Transverse colon (tissue), 4 donors: ENCODE data around the gene CBFA2T2. TPM values are rescaled to one million over a fixed set of nuclear protein-coding genes. Genes with fewer than 3 reads are reported as not detected.

Experiments used
- DNase-seq: peaks from one replicate; pipeline ENCODE4 v3.0.0-alpha.2; 2019
- H3K27ac ChIP-seq, 4 donors: fragments of 200-600 bp; sonication (generic); 2 replicates each; pipeline ENCODE4 v1.5.1; 2016 to 2018; ENCODE audit warnings: inconsistent platforms in 4 of 4
- H3K27me3 ChIP-seq: fragments of 200-600 bp; sonication (generic); 2 replicates; pipeline ENCODE4 v1.5.1; 2017; ENCODE audit warnings: inconsistent platforms
- H3K36me3 ChIP-seq, 4 donors: fragments of 200-600 bp; sonication (generic); 2 replicates each; pipeline ENCODE4 v1.5.1; 2017 to 2019; ENCODE audit warnings: inconsistent platforms in 4 of 4
- H3K4me1 ChIP-seq, 4 donors: fragments of 200-600 bp; sonication (generic); 2 replicates each; pipeline ENCODE4 v1.5.1; 2017 to 2020; ENCODE audit warnings: inconsistent platforms in 4 of 4
- H3K4me3 ChIP-seq, 4 donors: fragments of 200-600 bp; sonication (generic); 1 replicate in 1 of 4; 2 replicates in 3 of 4; pipeline versions ENCODE4 v1.5.1 to v1.6.1; 2017 to 2019; ENCODE audit warnings: inconsistent platforms in 4 of 4
- H3K9me3 ChIP-seq, 2 donors: fragments of 200-600 bp; sonication (generic); 2 replicates each; pipeline ENCODE4 v1.5.1; 2017 to 2019; ENCODE audit warnings: inconsistent platforms in 2 of 2
- CTCF ChIP-seq, 5 experiments: fragments of 200-600 bp in 3 of 5; fragments of 450-650 bp in 2 of 5; sonication (generic) in 3 of 5; IDR thresholded peaks; 1 replicate in 2 of 5; 2 replicates in 3 of 5; pipeline ENCODE4 v1.5.1; 2016 to 2017; ENCODE audit warnings: antibody characterized with exemption in 5 of 5, inconsistent platforms in 3 of 5, mild to moderate bottlenecking in 2 of 5, moderate library complexity in 1 of 5
- EP300 ChIP-seq: sonication (generic); formaldehyde crosslinking; IDR thresholded peaks from one replicate; pipeline ENCODE4 v1.6.1; 2017; ENCODE audit warnings: antibody characterized with exemption, low read depth
- POLR2A ChIP-seq: fragments of 450-650 bp; IDR thresholded peaks from one replicate; pipeline ENCODE4 v1.6.1; 2016; ENCODE audit warnings: antibody characterized with exemption, mild to moderate bottlenecking, moderate library complexity
- POLR2AphosphoS5 ChIP-seq, 3 donors: sonication (generic); formaldehyde crosslinking; IDR thresholded peaks; one replicate each; pipeline ENCODE4 v1.6.1; 2016; ENCODE audit warnings: antibody characterized with exemption in 3 of 3
- WGBS, 2 donors: methylation state at CpG; one replicate each; pipeline ENCODE4 v1.1.5; 2018; ENCODE audit warnings: low coverage in 1 of 2; 5-methylcytosine and 5-hydroxymethylcytosine counted together
- in situ Hi-C, 4 donors: fragments of 200-750 bp; cut with MboI; loops; one replicate each; pipeline versions ENCODE4 v1.15.0 to v1.15.1; 2017; ENCODE audit warnings: low sequenced_read_pairs in 3 of 4, low pct_ligation_motif_present in 1 of 4, low pct_unique_long_range_greater_than_20kb in 1 of 4
- intact Hi-C: fragments of 100-400 bp; cut with DNase I; formaldehyde crosslinking; loops from one replicate; pipeline ENCODE4 v1.15.1; 2023; ENCODE audit warnings: low total_unique reads
- total RNA-seq, 4 donors: library from RNA; depleted of rRNA; stranded (reverse); fragments of >200 nt; gene quantifications; one replicate each; pipeline ENCODE4 v1.1.0, GENCODE V29; 2016

CBFA2T2 gene
- total RNA-seq, 4 donors from 2014 or later, result 35.8 to 62.3 (median 46.6) TPM

GRCh38 chr20:33600981-33601380 lies 111.1 kb downstream of the CBFA2T2 start:
- intact Hi-C loops, result no loop called here
- TF ChIP-seq EP300 (no peak), POLR2A (no peak), POLR2AphosphoS5 (IDR thresholded peaks at IDR 0.05) (no peak), CTCF (IDR thresholded peaks at IDR 0.05) (no peak)
- in situ Hi-C loops, result no loop called here
- no peak overlapping the region for H3K4me3 ChIP-seq
- 85 to 92% methylated on average over 4 to 8 of the region's 8 CpGs for WGBS, 2 donors
- no peak for DNase-seq
- no peaks in the 10 kb centered on the region for H3K27me3 ChIP-seq
- no peaks in the 10 kb centered on the region for H3K36me3 ChIP-seq
- H3K9me3 ChIP-seq, result no peaks in the 10 kb centered on the region
- no peak overlapping the region for H3K27ac ChIP-seq
- no peaks in the 10 kb centered on the region for H3K4me1 ChIP-seq

DNA sequence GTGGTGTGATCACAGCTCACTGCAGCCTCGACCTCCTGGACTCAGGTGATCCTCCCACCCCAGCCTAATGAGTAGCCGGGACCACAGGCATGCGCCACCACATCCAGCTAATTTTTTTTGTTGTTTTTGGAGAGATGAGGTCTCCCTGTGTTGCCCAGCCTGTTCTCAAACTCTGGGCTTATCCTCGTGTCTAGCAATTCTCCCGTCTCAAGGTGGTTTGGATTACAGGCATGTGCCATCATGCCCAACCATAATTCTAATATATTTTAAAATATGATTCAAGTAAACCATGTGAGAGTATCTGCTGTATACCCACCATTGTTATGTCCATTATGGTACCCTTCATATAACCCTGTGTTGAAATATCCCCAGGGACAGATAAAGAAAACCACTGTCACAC lies 112.0 kb downstream of the CBFA2T2 start:
- intact Hi-C loops, result no loop called here
- no peaks in the 10 kb centered on the region for H3K27me3 ChIP-seq
- H3K36me3 ChIP-seq, result no peaks in the 10 kb centered on the region
- TF ChIP-seq CTCF (IDR thresholded peaks at IDR 0.05) (no peak), POLR2A (no peak), EP300 (no peak), POLR2AphosphoS5 (IDR thresholded peaks at IDR 0.05) (no peak)
- no peak overlapping the region for H3K27ac ChIP-seq
- DNase-seq, result no peak
- in situ Hi-C loops, result no loop called here
- no peaks in the 10 kb centered on the region for H3K9me3 ChIP-seq
- no peak overlapping the region for H3K4me3 ChIP-seq
- no peaks in the 10 kb centered on the region for H3K4me1 ChIP-seq
- 80 to 99% methylated on average over 1 to 5 of the region's 5 CpGs for WGBS, 2 donors

GRCh38 chr20:33602826-33603590 lies 113.1 kb downstream of the CBFA2T2 start:
- no peak for DNase-seq
- no peak for TF ChIP-seq EP300
- no peak for TF ChIP-seq POLR2AphosphoS5 (IDR thresholded peaks at IDR 0.05)
- TF ChIP-seq CTCF (IDR thresholded peaks at IDR 0.05), result no peak
- TF ChIP-seq POLR2A, result no peak
- Histone ChIP-seq H3K27ac (no peak overlapping the region), H3K4me3 (no peak overlapping the region), H3K36me3 (no peaks in the 10 kb centered on the region), H3K27me3 (no peaks in the 10 kb centered on the region), H3K9me3 (no peaks in the 10 kb centered on the region), H3K4me1 (no peaks in the 10 kb centered on the region)
- WGBS, 2 donors, result 75 to 84% methylated on average over 5 of the region's 5 CpGs
- in situ Hi-C loops, result no loop called here
- intact Hi-C loops, result no loop called here

- no peak for DNase-seq
- H3K36me3 ChIP-seq, result no peaks in the 10 kb centered on the region
- H3K27me3 ChIP-seq, result no peaks in the 10 kb centered on the region
- in situ Hi-C loops (no loop called here), intact Hi-C loops (no loop called here)
- H3K4me1 ChIP-seq, result no peaks in the 10 kb centered on the region
- WGBS, 2 donors, result 83 to 87% methylated on average over 4 to 5 of the region's 5 CpGs
- no peak for TF ChIP-seq CTCF (IDR thresholded peaks at IDR 0.05)
- no peak for TF ChIP-seq POLR2A
- TF ChIP-seq EP300, result no peak
- H3K9me3 ChIP-seq, result no peaks in the 10 kb centered on the region
- no peak overlapping the region for H3K4me3 ChIP-seq
- no peak overlapping the region for H3K27ac ChIP-seq
These were observed 114.4 kb downstream of the CBFA2T2 start for GRCh38 chr20:33604084-33604990.
